Left kidney (tissue), 2 donors: ENCODE data around the gene UNCX. TPM values are rescaled to one million over a fixed set of nuclear protein-coding genes. Genes with fewer than 3 reads are reported as not detected.
"Not testable (repeated sequence)": the region's sequence is repeated elsewhere in the genome, so short reads cannot be mapped to it uniquely, and the experiment has no call there.

Experiments used
- DNase-seq: peaks from one replicate; pipeline ENCODE4 v3.0.0-alpha.2; 2013
- polyA plus RNA-seq: library from polyadenylated mRNA; unstranded; fragments of 120-200 nt; gene quantifications from one replicate; pipeline ENCODE4 v1.2.1, GENCODE V29; 2013; ENCODE audit not compliant: insufficient read length

UNCX gene
- polyA plus RNA-seq, 1 donor: 8.5 TPM

- DNase-seq: no peak
Observed at GRCh38 chr7:1256621-1257020, 23.9 kb downstream of the UNCX start.

GRCh38 chr7:1257221-1257620, 24.5 kb downstream of the UNCX start:
- no peak for DNase-seq

- no peak for DNase-seq
Observed at GRCh38 chr7:1257863-1258262, 25.2 kb downstream of the UNCX start.

GRCh38 chr7:1259621-1260243, 27.1 kb downstream of the UNCX start:
- DNase-seq: no peak

GRCh38 chr7:1260244-1260635, 27.6 kb downstream of the UNCX start:
- no peak for DNase-seq

GRCh38 chr7:1261036-1261435, 28.4 kb downstream of the UNCX start:
- not testable (repeated sequence) for DNase-seq

- DNase-seq: no peak
Observed at GRCh38 chr7:1262441-1262840, 29.8 kb downstream of the UNCX start.

- no peak for DNase-seq
Observed at GRCh38 chr7:1263391-1263951, 30.8 kb downstream of the UNCX start.

GRCh38 chr7:1264345-1265280, 31.9 kb downstream of the UNCX start:
- DNase-seq: no peak

- no peak for DNase-seq
Observed at GRCh38 chr7:1267016-1267900, 34.6 kb downstream of the UNCX start.

- no peak for DNase-seq
Observed at GRCh38 chr7:1268076-1268815, 35.6 kb downstream of the UNCX start.

GRCh38 chr7:1268866-1269265, 36.2 kb downstream of the UNCX start:
- DNase-seq: no peak

- no peak for DNase-seq
Observed at GRCh38 chr7:1269336-1269890, 36.7 kb downstream of the UNCX start.

- no peak for DNase-seq
Observed at GRCh38 chr7:1270181-1270580, 37.5 kb downstream of the UNCX start.

GRCh38 chr7:1271046-1271445, 38.4 kb downstream of the UNCX start:
- no peak for DNase-seq

GRCh38 chr7:1271656-1272055, 39.0 kb downstream of the UNCX start:
- DNase-seq: no peak

- DNase-seq: not testable (repeated sequence)
Observed at GRCh38 chr7:1272136-1272535, 39.5 kb downstream of the UNCX start.

GRCh38 chr7:1274121-1274875, 41.6 kb downstream of the UNCX start:
- DNase-seq: no peak

- DNase-seq: no peak
Observed at GRCh38 chr7:1274876-1275375, 42.3 kb downstream of the UNCX start.
